Measurements from ENCODE around the gene LIPI.

- TF ChIP-seq ZNF622 (IDR thresholded peaks at IDR 0.05) (no peak), PKNOX1 (IDR thresholded peaks at IDR 0.05) (no peak), USF2 (IDR thresholded peaks at IDR 0.05; ENCODE audit: borderline replicate concordance, low read depth, low read length) (no peak), SKIL (IDR thresholded peaks at IDR 0.05; ENCODE audit: low read depth, poor library complexity, severe bottlenecking) (no peak)
These were observed 49.0 kb upstream of the LIPI start for GRCh38 chr21:14259747-14260146.
